Measurements from ENCODE around the gene UTP15. TPM values are rescaled to one million over a fixed set of nuclear protein-coding genes. Genes with fewer than 3 reads are reported as not detected.

The UTP15 gene
- total and polyA plus RNA-seq, 2 donors = 5.3 to 24.7 TPM

Other genes with a start within 250 kb of the UTP15 start
- gene FOXD1, start 117.0 kb upstream of the UTP15 start, total RNA-seq = 0.58 TPM
- 0.30 TPM for gene FOXD1, start 117.0 kb upstream of the UTP15 start, polyA plus RNA-seq
- gene BTF3, start 67.3 kb upstream of the UTP15 start, total RNA-seq = 324 TPM
- gene BTF3, start 67.3 kb upstream of the UTP15 start, polyA plus RNA-seq = 712 TPM
- gene ANKRA2, start 104 bp upstream of the UTP15 start, total RNA-seq = 61.8 TPM
- gene ANKRA2, start 104 bp upstream of the UTP15 start, polyA plus RNA-seq = 20.6 TPM
- gene ARHGEF28, start 60.5 kb downstream of the UTP15 start, total RNA-seq = 16.9 TPM
- 2.3 TPM for gene ARHGEF28, start 60.5 kb downstream of the UTP15 start, polyA plus RNA-seq